H54 (cell line): ENCODE data around the gene MYLK.

Experiments
- DNase-seq: peaks from one replicate; pipeline ENCODE4 v3.0.0; 2011; ENCODE audit warnings: low spot score, mixed read lengths; ENCODE audit not compliant: insufficient read length
- FAIRE-seq: peaks from 3 replicates; lab custom pipeline; 2011; peaks lifted over from hg19 to GRCh38; lab: Jason Lieb, UNC
- POLR2A ChIP-seq: IDR thresholded peaks from 2 replicates; pipeline ENCODE4 v1.6.1; 2011; ENCODE audit warnings: low read depth, mild to moderate bottlenecking, low read length

Gene MYLK

DNA sequence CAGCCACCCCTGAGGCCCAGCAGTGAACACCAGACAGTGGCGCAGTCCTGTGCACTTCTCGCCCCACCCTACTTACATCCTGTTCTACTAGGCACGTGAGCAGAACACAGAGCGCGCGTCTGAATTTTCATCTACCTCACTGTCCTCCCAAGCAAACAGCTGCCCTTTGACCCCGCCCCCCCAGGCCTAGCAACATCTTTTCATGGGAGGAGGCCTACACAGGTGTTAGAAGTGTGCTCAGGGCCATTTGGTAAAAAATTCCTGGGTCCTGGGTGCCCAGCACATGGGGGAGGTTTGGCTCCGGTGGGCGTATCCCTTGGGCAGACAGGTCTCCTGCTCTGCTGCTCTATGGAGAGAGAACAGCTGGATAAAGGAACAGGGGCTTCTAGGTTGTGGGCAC lies 95.0 kb downstream of the MYLK start:
- DNase-seq = no peak
- no peak for FAIRE-seq
- no peak for TF ChIP-seq POLR2A

DNA sequence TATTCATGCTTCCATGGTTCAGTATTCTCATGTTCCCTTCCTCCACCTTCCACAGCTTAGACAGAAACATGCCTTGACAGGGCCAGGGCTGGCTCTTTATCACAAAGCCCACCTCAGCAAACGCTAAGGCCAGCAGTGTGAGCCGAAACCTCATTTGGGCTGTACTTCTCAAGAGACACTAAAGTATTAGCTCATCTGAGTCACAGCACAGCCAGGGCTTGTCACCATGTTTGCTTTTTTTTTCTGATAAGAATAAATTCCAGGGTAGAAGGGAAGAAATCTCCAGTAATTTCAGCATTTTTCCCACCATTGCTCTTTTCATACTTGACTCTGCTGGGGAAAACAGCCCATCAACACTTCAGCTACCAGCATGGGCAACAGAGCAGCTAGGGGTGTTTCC lies 95.4 kb downstream of the MYLK start:
- no peak for TF ChIP-seq POLR2A
- no peak for FAIRE-seq
- DNase-seq = no peak

DNA sequence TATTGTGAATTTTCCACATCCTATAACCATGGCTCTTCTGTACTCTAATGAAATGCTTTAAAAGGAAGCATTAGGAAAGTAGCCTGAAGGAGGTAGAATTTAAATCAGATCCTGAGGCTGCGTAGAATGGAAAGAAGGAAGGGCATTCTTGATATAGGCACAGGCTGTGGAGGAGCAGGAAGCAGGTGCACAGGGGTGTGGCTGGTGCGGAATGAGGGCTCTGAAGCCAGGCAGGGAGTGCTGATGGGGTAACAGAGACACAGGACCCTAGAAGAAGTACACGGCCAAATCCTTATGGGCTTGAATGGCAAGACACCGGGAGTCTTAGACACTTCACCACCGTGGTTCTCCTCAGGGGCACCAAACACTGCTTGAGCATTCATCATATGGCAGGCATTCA lies 97.0 kb downstream of the MYLK start:
- no peak for DNase-seq
- TF ChIP-seq POLR2A = no peak
- FAIRE-seq = no peak

DNA sequence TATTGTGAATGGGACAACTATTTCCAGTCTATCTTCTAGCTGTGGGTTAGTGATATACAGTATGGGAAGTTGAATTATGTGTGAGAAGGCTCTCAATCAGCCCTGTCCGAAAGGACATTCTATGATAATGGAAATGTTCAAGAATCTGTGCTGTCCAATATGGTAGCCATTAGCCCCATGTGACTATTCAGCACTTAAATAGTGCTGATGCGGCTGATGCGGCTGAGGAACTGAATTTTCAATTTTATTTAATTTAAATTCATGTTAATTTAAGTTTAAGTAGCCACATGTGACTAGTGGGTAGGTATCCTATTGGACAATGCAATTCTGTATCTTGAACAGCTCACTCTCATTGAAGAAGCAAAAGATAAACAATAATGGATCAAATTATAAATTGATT lies 98.5 kb downstream of the MYLK start:
- DNase-seq (no peak), FAIRE-seq (no peak)
- TF ChIP-seq POLR2A = no peak

DNA sequence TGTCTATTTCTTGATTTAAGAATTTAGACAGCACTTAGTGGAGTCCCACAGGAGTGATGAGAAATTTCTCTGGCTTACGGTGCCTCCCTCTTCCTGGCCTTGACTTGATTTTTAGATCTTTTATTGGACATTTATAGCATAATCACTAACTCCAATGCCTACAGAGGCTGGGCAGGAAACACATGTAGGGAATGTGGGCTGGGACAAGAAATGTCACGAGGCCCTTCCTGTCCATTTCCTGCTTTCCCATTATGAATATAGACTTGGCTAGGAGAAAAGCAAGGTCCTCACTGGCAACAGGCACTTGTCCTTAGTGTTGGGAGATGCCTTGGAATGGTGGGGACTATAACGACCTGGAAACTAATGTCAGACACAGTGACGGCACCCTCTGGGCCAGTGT lies 100.3 kb downstream of the MYLK start:
- no peak for DNase-seq
- no peak for FAIRE-seq
- TF ChIP-seq POLR2A = no peak

DNA sequence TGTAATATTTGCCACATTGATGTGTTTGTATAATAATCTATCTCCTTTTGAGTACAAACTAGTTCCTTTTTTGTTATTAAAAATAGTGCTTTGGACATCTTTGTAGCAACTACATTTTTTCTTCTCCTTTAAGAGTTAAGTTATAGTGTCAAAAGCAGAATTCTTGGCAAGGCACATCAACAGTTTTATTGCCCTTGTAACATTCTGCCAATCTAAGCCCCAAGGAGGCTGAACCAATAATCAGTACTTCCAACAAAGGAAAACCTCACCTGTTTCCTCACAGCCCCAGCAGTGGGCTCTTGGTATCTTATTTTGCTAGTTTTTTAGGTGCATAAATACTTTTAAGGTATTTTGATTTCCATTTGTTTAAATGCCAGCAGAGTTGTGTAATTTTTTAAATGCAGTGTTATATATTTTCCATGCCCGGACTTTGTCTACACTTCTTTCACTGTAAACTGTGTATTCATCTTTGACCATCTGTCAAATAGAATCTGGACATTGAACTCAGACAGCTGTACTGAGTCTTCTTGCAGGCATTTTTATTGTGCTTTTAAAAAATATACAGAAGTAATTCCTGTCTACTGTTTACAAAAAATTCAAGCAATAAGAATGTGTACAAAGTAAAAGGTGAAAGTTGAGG lies 101.0 kb downstream of the MYLK start:
- FAIRE-seq (no peak), DNase-seq (no peak)
- no peak for TF ChIP-seq POLR2A

DNA sequence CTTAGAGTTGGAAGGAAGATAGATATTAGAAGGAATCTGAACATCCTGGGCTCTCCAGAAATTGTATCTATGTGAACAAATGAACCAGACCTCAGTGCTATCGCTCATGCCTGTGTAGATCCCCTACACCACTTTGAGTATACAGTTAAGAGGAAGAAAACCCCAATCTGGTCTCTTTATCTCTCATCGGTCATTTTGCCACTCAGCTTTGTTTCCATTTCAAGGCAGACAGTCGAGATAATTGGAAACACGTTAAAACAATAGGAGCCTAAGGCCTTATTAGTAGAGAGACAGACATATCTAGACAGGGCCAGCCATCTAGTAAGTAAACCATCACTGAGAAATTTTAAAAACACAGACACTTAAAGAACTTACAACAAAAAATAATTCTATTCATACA lies 101.6 kb downstream of the MYLK start:
- no peak for TF ChIP-seq POLR2A
- DNase-seq = no peak
- FAIRE-seq = no peak

DNA sequence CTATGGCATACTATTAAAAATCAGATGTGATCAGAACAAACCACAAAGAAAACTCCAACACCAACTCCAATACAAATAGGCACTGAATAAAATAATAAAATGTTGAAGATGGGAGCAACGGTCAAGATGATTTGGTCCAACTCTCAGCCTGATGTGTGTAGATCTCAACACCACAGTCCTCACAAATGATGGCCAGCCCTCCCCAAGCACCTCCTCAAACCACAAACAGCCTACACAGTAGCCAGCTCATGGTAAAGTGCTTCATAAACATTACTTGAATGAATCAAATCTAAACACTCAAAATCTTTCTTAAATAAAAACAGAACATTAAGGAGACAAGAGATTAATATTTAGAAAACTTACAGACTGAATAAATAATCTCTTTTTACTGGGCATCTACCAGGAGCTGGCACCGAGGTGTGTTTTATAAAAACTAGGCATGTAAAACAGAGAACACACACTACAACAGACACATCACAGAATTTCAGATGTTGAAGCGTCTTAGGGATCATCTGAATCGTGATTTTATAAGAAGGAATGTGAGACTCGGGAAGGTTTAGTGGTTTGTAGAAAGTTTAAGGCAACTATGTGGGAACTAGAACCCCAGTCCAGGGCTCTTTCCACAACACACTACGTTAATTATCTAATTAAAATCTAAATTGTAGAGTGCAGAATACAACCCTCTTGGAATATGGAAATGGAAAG lies 102.4 kb downstream of the MYLK start:
- FAIRE-seq = peak; percentile 58
- DNase-seq = no peak

DNA sequence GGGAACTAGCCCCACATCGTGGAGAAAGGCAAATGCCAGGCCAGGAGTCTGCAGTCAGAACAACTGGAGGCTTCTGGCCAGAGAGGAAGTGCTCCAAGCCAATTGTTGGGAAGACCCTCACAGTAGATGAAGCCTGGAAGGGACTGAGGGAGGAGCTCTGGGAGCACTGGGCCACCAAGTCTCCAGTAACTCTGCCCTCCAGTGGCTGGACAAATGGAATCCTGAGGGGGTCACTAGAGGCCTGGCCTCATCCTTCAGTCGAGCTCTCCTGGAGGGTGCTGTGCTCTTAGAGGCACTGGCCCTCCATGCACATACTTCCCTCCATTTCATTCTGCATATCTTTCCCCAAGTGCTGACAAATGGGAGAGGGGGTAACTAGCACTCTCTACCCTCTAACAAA lies 103.0 kb downstream of the MYLK start:
- no peak for TF ChIP-seq POLR2A
- DNase-seq = no peak
- FAIRE-seq = no peak

More for the DNA sequence above, 102.4 kb downstream of the MYLK start:
- no peak for TF ChIP-seq POLR2A

DNA sequence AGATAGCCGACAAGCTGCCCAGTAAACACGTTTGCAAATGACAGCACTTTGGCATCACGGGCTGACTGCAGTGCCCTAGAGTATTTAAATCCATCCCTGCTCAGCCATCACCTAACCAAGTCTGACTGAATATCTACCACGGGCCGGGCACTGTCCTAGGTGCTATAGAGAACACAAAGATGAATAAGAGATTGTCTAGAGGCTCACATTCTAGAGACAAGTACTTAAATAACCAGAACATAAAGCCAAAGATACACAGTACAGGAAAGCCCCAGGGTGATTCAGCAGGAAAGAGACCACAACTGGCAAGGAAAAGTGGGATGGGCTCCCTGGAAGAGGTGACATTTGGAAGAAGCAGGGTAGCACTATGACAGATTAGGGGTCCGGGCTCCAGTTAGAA lies 103.5 kb downstream of the MYLK start:
- FAIRE-seq = no peak
- TF ChIP-seq POLR2A = no peak
- no peak for DNase-seq

DNA sequence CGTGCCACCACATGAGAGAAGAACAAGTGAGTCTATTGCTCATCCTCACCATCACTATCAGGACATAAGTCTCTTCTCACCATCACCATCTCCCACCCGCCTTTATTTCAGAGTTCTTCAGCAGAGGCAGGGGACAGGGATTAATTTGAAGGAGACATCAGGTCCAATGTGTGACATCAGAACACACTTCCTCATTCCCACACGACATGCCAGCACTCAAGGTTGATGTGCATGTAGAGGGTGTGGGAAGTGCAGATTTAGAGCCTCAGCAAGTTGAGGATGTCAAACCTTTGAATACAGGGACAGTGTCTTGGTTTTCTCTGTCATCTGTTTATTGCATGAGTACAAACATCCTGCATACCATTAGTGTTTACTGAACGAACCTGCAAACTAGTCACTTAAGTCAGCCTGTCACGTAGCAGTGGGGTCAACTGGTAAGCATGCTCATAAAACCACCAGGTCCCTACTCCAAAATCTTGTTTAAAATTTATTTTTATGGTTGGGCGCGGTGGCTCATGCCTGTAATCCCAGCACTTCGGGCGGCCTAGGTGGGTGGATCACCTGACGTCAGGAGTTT lies 104.4 kb downstream of the MYLK start:
- FAIRE-seq (no peak), DNase-seq (no peak)
- no peak for TF ChIP-seq POLR2A

DNA sequence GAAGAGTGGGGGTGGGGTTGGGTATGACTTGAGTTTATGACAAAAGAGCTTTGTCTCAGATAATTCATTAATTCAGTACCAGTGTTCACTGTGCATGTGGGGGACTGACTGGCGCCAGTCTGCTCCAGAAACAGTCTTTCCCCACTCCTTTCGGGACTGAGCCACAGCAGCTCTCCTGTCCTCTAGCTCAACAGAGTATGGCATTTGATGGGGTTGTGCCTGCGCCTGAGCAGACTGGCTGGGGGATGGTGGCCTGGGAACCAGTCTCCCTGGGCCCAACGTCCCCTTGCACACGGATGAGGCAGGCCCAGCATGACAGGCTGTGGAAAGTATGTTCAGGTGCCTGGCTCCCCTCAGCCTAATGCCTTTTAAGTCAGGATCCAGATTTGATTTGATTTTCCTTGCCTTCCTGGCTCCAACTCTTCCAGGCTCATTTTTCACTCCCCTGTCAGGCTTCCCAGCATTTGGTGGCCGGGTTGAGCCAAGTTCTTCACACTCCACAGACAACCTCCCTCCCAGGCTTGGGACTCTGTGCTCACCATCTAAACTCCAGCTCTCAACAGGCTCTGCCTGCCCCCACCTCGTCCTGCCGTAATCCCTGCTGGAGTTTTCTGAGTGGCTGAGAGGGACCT lies 105.0 kb downstream of the MYLK start:
- TF ChIP-seq POLR2A = no peak
- DNase-seq = no peak
- no peak for FAIRE-seq

DNA sequence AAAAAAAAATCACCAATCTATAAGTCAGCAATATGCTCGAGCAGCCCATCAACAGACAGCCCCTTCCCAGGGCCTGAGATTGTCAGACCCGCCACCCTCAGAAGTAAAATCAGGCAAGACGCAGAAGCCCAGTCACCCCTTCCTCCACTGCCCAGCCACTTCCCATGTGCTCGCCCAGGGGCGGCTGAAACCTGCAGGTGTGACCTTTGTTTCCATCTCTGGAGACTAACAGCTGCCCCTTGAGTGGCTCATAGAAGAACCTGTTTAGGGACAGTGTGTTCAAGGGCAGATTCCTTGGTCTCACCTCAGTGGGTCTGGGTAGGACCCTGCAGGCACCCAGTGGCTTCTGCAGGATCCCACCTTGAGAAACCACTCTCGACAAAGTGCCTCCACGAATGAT lies 105.6 kb downstream of the MYLK start:
- TF ChIP-seq POLR2A = no peak
- no peak for FAIRE-seq
- no peak for DNase-seq

DNA sequence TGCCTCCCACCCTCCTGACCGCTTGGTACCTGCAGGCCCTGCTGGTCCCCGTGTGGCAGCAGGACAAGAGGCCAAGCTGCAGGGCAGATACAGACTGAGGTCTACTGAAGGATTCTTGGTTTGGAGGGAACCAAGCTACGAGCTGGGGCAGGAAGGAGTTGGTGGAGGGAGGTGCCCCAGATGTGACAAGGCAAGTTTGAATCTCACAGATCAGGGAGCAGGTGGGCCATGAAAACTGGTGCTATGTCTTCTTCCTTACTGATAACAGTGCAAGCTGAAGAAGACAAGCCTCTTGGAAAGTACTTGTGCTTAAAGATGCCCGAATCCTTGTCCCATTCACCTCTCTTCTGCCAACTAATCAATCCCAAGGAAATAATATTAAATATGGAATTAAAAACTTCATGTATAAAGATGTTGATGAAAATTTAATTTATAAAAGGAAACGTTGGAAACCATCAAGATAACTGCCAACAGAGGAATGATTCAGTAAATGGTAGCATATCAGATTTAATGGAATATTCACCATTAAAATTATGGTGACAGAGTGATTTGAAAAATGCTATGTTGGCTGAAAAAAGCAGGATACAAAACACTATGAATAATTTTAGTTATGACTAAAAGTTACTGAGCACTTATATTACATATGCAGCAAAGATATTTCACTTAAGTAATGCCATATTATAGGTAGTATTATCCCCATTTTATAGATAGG lies 107.9 kb downstream of the MYLK start:
- FAIRE-seq (no peak), DNase-seq (no peak)
- TF ChIP-seq POLR2A = no peak

DNA sequence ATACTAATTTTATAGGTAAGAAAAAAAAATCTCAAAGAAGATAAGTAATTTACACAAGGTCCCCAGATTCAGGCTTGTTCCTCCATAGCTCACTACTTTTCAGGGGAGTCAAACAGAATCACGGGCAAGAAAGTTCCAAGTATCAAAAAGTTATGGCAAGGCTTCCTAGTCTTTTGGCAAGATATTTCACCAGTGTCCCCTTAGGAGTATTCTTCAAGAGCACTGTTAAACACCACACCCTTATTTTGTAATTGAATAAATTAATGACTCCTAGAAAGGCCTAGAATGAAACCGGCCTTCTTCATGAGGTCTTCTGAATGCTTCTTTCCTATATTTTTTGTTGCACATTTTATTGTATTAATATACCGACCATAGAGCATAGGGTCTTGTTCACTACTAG lies 109.7 kb downstream of the MYLK start:
- no peak for DNase-seq
- no peak for TF ChIP-seq POLR2A
- no peak for FAIRE-seq
